Measurements from ENCODE around the gene ARHGAP25. TPM values are rescaled to one million over a fixed set of nuclear protein-coding genes. Genes with fewer than 3 reads are reported as not detected.

The ARHGAP25 gene
- total and polyA plus RNA-seq, 2 experiments from 2014 or later, result 1.9 to 2.0 TPM

DNA sequence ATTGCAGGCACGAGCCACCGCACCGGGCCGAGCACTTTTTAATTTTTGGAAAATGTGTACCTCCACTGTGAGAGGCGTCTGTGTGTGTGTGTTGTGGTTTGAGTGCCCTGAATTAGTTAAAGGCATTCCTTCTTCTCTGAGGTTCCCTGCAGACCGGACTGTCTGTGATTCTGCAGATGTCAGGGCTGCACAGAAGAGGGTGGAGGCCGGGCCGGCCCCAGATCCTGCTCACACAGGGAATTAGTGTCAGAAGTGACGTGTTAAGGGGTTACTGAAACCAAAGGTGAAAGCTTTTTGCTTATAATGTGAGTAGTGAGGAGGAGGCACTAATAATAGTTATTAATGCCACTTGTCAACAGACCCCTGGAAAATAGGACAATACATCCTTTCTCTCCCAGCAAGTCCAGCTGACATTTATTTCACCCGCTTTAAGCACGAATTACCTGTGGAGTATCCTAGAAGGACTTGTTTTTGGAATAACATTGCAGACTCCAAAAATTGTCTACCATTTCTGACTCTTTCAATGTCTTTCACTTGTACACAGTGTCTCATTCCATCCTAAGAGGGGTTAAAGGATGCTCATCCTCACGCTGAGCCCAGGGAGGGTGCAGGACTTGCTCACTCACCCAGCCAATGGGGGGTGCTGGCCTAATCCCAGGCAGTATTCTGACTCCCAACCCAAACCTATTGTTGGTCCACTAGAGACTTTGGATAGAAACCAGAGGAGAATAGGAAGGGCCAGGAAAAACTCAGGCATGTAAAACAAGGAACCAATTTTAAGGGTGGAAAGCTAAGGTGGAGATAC, 16.2 kb downstream of the ARHGAP25 start (continued):
- TF ChIP-seq, protein P1, sequence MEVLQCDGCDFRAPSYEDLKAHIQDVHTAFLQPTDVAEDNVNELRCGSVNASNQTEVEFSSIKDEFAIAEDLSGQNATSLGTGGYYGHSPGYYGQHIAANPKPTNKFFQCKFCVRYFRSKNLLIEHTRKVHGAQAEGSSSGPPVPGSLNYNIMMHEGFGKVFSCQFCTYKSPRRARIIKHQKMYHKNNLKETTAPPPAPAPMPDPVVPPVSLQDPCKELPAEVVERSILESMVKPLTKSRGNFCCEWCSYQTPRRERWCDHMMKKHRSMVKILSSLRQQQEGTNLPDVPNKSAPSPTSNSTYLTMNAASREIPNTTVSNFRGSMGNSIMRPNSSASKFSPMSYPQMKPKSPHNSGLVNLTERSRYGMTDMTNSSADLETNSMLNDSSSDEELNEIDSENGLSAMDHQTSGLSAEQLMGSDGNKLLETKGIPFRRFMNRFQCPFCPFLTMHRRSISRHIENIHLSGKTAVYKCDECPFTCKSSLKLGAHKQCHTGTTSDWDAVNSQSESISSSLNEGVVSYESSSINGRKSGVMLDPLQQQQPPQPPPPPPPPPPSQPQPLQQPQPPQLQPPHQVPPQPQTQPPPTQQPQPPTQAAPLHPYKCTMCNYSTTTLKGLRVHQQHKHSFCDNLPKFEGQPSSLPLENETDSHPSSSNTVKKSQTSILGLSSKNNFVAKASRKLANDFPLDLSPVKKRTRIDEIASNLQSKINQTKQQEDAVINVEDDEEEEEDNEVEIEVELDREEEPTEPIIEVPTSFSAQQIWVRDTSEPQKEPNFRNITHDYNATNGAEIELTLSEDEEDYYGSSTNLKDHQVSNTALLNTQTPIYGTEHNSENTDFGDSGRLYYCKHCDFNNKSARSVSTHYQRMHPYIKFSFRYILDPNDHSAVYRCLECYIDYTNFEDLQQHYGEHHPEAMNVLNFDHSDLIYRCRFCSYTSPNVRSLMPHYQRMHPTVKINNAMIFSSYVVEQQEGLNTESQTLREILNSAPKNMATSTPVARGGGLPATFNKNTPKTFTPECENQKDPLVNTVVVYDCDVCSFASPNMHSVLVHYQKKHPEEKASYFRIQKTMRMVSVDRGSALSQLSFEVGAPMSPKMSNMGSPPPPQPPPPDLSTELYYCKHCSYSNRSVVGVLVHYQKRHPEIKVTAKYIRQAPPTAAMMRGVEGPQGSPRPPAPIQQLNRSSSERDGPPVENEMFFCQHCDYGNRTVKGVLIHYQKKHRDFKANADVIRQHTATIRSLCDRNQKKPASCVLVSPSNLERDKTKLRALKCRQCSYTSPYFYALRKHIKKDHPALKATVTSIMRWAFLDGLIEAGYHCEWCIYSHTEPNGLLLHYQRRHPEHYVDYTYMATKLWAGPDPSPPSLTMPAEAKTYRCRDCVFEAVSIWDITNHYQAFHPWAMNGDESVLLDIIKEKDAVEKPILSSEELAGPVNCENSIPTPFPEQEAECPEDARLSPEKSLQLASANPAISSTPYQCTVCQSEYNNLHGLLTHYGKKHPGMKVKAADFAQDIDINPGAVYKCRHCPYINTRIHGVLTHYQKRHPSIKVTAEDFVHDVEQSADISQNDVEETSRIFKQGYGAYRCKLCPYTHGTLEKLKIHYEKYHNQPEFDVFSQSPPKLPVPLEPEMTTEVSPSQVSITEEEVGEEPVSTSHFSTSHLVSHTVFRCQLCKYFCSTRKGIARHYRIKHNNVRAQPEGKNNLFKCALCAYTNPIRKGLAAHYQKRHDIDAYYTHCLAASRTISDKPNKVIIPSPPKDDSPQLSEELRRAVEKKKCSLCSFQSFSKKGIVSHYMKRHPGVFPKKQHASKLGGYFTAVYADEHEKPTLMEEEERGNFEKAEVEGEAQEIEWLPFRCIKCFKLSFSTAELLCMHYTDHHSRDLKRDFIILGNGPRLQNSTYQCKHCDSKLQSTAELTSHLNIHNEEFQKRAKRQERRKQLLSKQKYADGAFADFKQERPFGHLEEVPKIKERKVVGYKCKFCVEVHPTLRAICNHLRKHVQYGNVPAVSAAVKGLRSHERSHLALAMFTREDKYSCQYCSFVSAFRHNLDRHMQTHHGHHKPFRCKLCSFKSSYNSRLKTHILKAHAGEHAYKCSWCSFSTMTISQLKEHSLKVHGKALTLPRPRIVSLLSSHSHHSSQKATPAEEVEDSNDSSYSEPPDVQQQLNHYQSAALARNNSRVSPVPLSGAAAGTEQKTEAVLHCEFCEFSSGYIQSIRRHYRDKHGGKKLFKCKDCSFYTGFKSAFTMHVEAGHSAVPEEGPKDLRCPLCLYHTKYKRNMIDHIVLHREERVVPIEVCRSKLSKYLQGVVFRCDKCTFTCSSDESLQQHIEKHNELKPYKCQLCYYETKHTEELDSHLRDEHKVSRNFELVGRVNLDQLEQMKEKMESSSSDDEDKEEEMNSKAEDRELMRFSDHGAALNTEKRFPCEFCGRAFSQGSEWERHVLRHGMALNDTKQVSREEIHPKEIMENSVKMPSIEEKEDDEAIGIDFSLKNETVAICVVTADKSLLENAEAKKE (CRISPR knock-in tag; IDR thresholded peaks at IDR 0.05), result no peak
- TF ChIP-seq EZH2phosphoT487 (IDR thresholded peaks at IDR 0.05; ENCODE audit: unreplicated experiment) (no peak), NANOG (IDR thresholded peaks at IDR 0.05; ENCODE audit: borderline replicate concordance) (no peak), JUNB (IDR thresholded peaks at IDR 0.05; ENCODE audit: unreplicated experiment) (no peak), POLR2AphosphoS5 (IDR thresholded peaks at IDR 0.05; ENCODE audit: low read depth) (no peak)
- TF ChIP-seq, protein P2, sequence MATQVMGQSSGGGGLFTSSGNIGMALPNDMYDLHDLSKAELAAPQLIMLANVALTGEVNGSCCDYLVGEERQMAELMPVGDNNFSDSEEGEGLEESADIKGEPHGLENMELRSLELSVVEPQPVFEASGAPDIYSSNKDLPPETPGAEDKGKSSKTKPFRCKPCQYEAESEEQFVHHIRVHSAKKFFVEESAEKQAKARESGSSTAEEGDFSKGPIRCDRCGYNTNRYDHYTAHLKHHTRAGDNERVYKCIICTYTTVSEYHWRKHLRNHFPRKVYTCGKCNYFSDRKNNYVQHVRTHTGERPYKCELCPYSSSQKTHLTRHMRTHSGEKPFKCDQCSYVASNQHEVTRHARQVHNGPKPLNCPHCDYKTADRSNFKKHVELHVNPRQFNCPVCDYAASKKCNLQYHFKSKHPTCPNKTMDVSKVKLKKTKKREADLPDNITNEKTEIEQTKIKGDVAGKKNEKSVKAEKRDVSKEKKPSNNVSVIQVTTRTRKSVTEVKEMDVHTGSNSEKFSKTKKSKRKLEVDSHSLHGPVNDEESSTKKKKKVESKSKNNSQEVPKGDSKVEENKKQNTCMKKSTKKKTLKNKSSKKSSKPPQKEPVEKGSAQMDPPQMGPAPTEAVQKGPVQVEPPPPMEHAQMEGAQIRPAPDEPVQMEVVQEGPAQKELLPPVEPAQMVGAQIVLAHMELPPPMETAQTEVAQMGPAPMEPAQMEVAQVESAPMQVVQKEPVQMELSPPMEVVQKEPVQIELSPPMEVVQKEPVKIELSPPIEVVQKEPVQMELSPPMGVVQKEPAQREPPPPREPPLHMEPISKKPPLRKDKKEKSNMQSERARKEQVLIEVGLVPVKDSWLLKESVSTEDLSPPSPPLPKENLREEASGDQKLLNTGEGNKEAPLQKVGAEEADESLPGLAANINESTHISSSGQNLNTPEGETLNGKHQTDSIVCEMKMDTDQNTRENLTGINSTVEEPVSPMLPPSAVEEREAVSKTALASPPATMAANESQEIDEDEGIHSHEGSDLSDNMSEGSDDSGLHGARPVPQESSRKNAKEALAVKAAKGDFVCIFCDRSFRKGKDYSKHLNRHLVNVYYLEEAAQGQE (IDR thresholded peaks at IDR 0.05; ENCODE audit: unreplicated experiment), result no peak
